Left lung (tissue), 10 donors: ENCODE results near the gene CLCN3. TPM values are rescaled to one million over a fixed set of nuclear protein-coding genes. Genes with fewer than 3 reads are reported as not detected.
A peak's percentile ranks its signal among the peaks of the same experiment; 100 is the strongest.
"Not testable (repeated sequence)": the region's sequence is repeated elsewhere in the genome, so short reads cannot be mapped to it uniquely, and the experiment has no call there.

Experiments used
- ATAC-seq: fragments of 200-7000 bp; cut with Tn5 transposase; one replicate; pipeline ENCODE4 v1.9.1; 2020; ENCODE audit warnings: moderate library complexity
- DNase-seq, 4 donors: peaks; one replicate each; pipeline ENCODE4 v3.0.0-alpha.2; 2013 to 2020
- H3K27ac ChIP-seq, 2 donors: fragments of 200-600 bp; sonication (generic) in 1 of 2; one replicate each; pipeline versions ENCODE4 v1.5.0 to v1.8.0; 2020 to 2021
- H3K27me3 ChIP-seq, 2 donors: fragments of 200-600 bp; sonication (generic) in 1 of 2; one replicate each; pipeline versions ENCODE4 v1.5.0 to v1.8.0; 2020 to 2021
- H3K36me3 ChIP-seq, 2 donors: fragments of 200-600 bp; sonication (generic) in 1 of 2; one replicate each; pipeline versions ENCODE4 v1.5.0 to v1.8.0; 2020 to 2021
- H3K4me1 ChIP-seq, 2 donors: fragments of 200-600 bp; one replicate each; pipeline ENCODE4 v1.8.0; 2021
- H3K4me3 ChIP-seq, 2 donors: fragments of 200-600 bp; sonication (generic) in 1 of 2; one replicate each; pipeline versions ENCODE4 v1.5.0 to v1.8.0; 2020 to 2021; ENCODE audit warnings: mild to moderate bottlenecking in 1 of 2
- H3K9me3 ChIP-seq, 2 donors: fragments of 200-600 bp; sonication (generic) in 1 of 2; one replicate each; pipeline versions ENCODE4 v1.5.0 to v1.8.0; 2020 to 2021
- CTCF ChIP-seq, 2 donors: fragments of 200-600 bp; sonication (generic) in 1 of 2; IDR thresholded peaks; one replicate each; pipeline versions ENCODE4 v1.5.0 to v1.8.0; 2021; ENCODE audit warnings: antibody characterized with exemption in 2 of 2
- intact Hi-C, 2 donors: fragments of 100-400 bp; cut with DNase I; formaldehyde crosslinking; loops; one replicate each; pipeline versions ENCODE4 v1.11.2 to v1.14.2; 2022
- polyA plus RNA-seq, 6 donors: library from polyadenylated mRNA; unstranded; fragments of 120-200 nt; gene quantifications; one replicate each; pipeline ENCODE4 v1.2.1, GENCODE V29; 2013; ENCODE audit not compliant: insufficient read length in 6 of 6
- total RNA-seq, 2 donors: library from RNA; stranded (reverse); fragmentation: NEBNext Ultra II Directional; extraction: Animal tissue kit (Norgen Biotek cat#: 25700); gene quantifications; one replicate each; pipeline ENCODE4 v1.2.1, GENCODE V29; 2021
- donor health status: DM: no; HTN: yes; CAD: no.
- donor health status: DM: no; HTN: no; CAD: no.

Gene CLCN3
- total and polyA plus RNA-seq, 8 donors: 48.1 to 78.2 (median 64.5) TPM

- H3K4me3 ChIP-seq: no peak overlapping the region
- DNase-seq (no peak), ATAC-seq (no peak)
- no peaks in the 10 kb centered on the region for H3K4me1 ChIP-seq
- no peaks in the 10 kb centered on the region for H3K9me3 ChIP-seq
- TF ChIP-seq CTCF (IDR thresholded peaks at IDR 0.05): no peak
- no peak overlapping the region for H3K27ac ChIP-seq
- H3K36me3 ChIP-seq: peaks cover 0 to 53% of the 10 kb centered on the region in 2 donors
- intact Hi-C loops: no loop called here
- H3K27me3 ChIP-seq: no peaks in the 10 kb centered on the region
Observed at GRCh38 chr4:169730564-169730963, 110.2 kb downstream of the CLCN3 start.

- H3K9me3 ChIP-seq, H3K4me3 ChIP-seq, DNase-seq, H3K27me3 ChIP-seq, intact Hi-C loops, H3K4me1 ChIP-seq, ATAC-seq, H3K27ac ChIP-seq: not testable (repeated sequence)
- peaks cover 0 to 39% of the 10 kb centered on the region in 2 donors for H3K36me3 ChIP-seq
Observed at GRCh38 chr4:169738604-169739003, 118.2 kb downstream of the CLCN3 start.

- intact Hi-C loops: no loop called here
- Histone ChIP-seq H3K27me3 (no peaks in the 10 kb centered on the region), H3K27ac (no peak overlapping the region), H3K4me1 (no peaks in the 10 kb centered on the region), H3K4me3 (no peak overlapping the region), H3K9me3 (no peaks in the 10 kb centered on the region), H3K36me3 (peaks cover 0 to 39% of the 10 kb centered on the region in 2 donors)
- no peak for ATAC-seq
- no peak for DNase-seq
- TF ChIP-seq CTCF (IDR thresholded peaks at IDR 0.05): no peak
Observed at GRCh38 chr4:169741569-169741968, 121.2 kb downstream of the CLCN3 start.

- no peak for TF ChIP-seq CTCF (IDR thresholded peaks at IDR 0.05)
- DNase-seq (no peak), ATAC-seq (no peak)
- H3K27ac ChIP-seq: no peak overlapping the region
- no peak overlapping the region for H3K4me3 ChIP-seq
- H3K36me3 ChIP-seq: peaks cover 0 to 42% of the 10 kb centered on the region in 2 donors
- no peaks in the 10 kb centered on the region for H3K9me3 ChIP-seq
- intact Hi-C loops: no loop called here
- H3K4me1 ChIP-seq: no peaks in the 10 kb centered on the region
- H3K27me3 ChIP-seq: no peaks in the 10 kb centered on the region
Observed at GRCh38 chr4:169744601-169745000, 124.2 kb downstream of the CLCN3 start.

GRCh38 chr4:169745291-169745690 is 124.9 kb downstream of the CLCN3 start:
- ATAC-seq (no peak), DNase-seq (no peak)
- Histone ChIP-seq H3K36me3 (peaks cover 0 to 41% of the 10 kb centered on the region in 2 donors), H3K4me1 (no peaks in the 10 kb centered on the region), H3K9me3 (no peaks in the 10 kb centered on the region), H3K27ac (no peak overlapping the region), H3K27me3 (no peaks in the 10 kb centered on the region), H3K4me3 (no peak overlapping the region)
- intact Hi-C loops: no loop called here
- TF ChIP-seq CTCF (IDR thresholded peaks at IDR 0.05): no peak

- H3K36me3 ChIP-seq: peaks cover 0 to 14% of the 10 kb centered on the region in 2 donors
- peaks cover 9 to 20% of the 10 kb centered on the region in 2 donors for H3K4me1 ChIP-seq
- H3K4me3 ChIP-seq: peak overlapping the region; percentile 69 to 82
- ATAC-seq (peak; percentile 28), DNase-seq (no peak)
- H3K27me3 ChIP-seq: no peaks in the 10 kb centered on the region
- intact Hi-C loops: loop anchor here in 1 of 2 donors (10.0 kb wide), 1 partner anchor 142 kb away; the partner anchor contains the start of gene NEK1
- peak overlapping the region in 1 of 2 donors; percentile 76 for H3K27ac ChIP-seq
- no peaks in the 10 kb centered on the region for H3K9me3 ChIP-seq
- TF ChIP-seq CTCF (IDR thresholded peaks at IDR 0.05): no peak
Observed at GRCh38 chr4:169756971-169757574, 136.7 kb downstream of the CLCN3 start.
